Neural cell (in vitro differentiated cells): ENCODE measurements around the gene KCNS3. TPM values are rescaled to one million over a fixed set of nuclear protein-coding genes. Genes with fewer than 3 reads are reported as not detected.

Experiments
- H2AFZ ChIP-seq: fragments of 200-600, 300-800 bp; sonication (generic), shearing (Covaris generic); 2 replicates; pipeline ENCODE4 v1.6.0; 2014; ENCODE audit warnings: low read depth, mild to moderate bottlenecking, antibody characterized with exemption, low read length, moderate library complexity
- H3F3A ChIP-seq: fragments of 200-600 bp; shearing (Covaris generic); 2 replicates; pipeline ENCODE4 v1.6.1; 2016; ENCODE audit warnings: mild to moderate bottlenecking, moderate library complexity, mixed read lengths, antibody characterized with exemption, low read length; ENCODE audit not compliant: insufficient read depth, poor library complexity, severe bottlenecking
- H3K27ac ChIP-seq: fragments of 200-600, 300-800 bp; sonication (generic), shearing (Covaris generic); 2 replicates; pipeline ENCODE4 v1.5.1; 2014; ENCODE audit warnings: mild to moderate bottlenecking, low read length, moderate library complexity
- H3K27me3 ChIP-seq: fragments of 300-800, 200-600 bp; sonication (generic), shearing (Covaris generic); 2 replicates; pipeline ENCODE4 v1.6.0; 2014; ENCODE audit warnings: mild to moderate bottlenecking, low read depth, low read length, moderate library complexity; ENCODE audit not compliant: insufficient read depth
- H3K36me3 ChIP-seq: fragments of 300-800, 200-600 bp; sonication (generic), shearing (Covaris generic); 2 replicates; pipeline ENCODE4 v1.5.1; 2014; ENCODE audit warnings: mild to moderate bottlenecking, antibody characterized with exemption, low read length, moderate library complexity; ENCODE audit not compliant: insufficient read depth
- H3K4me2 ChIP-seq: fragments of 300-800, 200-600 bp; sonication (generic), shearing (Covaris generic); 2 replicates; pipeline ENCODE4 v1.6.0; 2014; ENCODE audit warnings: mild to moderate bottlenecking, low read length
- H3K4me3 ChIP-seq: fragments of 300-800, 200-600 bp; sonication (generic), shearing (Covaris generic); 2 replicates; pipeline ENCODE4 v1.5.1; 2014; ENCODE audit warnings: mild to moderate bottlenecking, low read length, moderate library complexity
- H3K79me2 ChIP-seq: fragments of 200-600 bp; shearing (Covaris generic); replicated peaks from 2 replicates; pipeline ENCODE4 v1.6.0; 2014; ENCODE audit warnings: mild to moderate bottlenecking, low read length, moderate library complexity; ENCODE audit not compliant: insufficient read depth
- H3K9ac ChIP-seq: fragments of 300-800, 200-600 bp; sonication (generic), shearing (Covaris generic); 2 replicates; pipeline ENCODE4 v1.6.1; 2016; ENCODE audit warnings: mild to moderate bottlenecking, low read length, mixed read lengths
- H3K9me2 ChIP-seq: fragments of 200-600 bp; shearing (Covaris generic); 2 replicates; pipeline ENCODE4 v1.6.1; 2016; ENCODE audit warnings: mild to moderate bottlenecking, low read length, mixed read lengths; ENCODE audit not compliant: insufficient read depth
- H3K9me3 ChIP-seq: fragments of 200-600, 300-800 bp; sonication (generic), shearing (Covaris generic); 2 replicates; pipeline ENCODE4 v1.6.1; 2016; ENCODE audit warnings: mild to moderate bottlenecking, mixed run types, low read length, moderate library complexity, mixed read lengths
- H4K20me1 ChIP-seq: fragments of 200-600 bp; shearing (Covaris generic); 2 replicates; pipeline ENCODE4 v1.6.1; 2016; ENCODE audit warnings: mild to moderate bottlenecking, mixed run types; ENCODE audit not compliant: insufficient read depth
- CTCF ChIP-seq: fragments of 450-650 bp; IDR thresholded peaks from 2 replicates; pipeline ENCODE4 v1.5.1; 2014; ENCODE audit warnings: antibody characterized with exemption, mild to moderate bottlenecking, moderate library complexity; ENCODE audit not compliant: poor library complexity, severe bottlenecking
- EP300 ChIP-seq: fragments of 450-650 bp; conservative IDR thresholded peaks from 2 replicates; pipeline ENCODE4 v1.6.1; 2014; ENCODE audit warnings: antibody characterized with exemption, mild to moderate bottlenecking, moderate library complexity; ENCODE audit not compliant: poor library complexity, severe bottlenecking
- EZH2 ChIP-seq: fragments of 200-600, 300-800 bp; shearing (Covaris generic), sonication (generic); IDR thresholded peaks from 2 replicates; pipeline ENCODE4 v1.6.1; 2014; ENCODE audit warnings: antibody characterized with exemption, low read length, borderline replicate concordance, mild to moderate bottlenecking; ENCODE audit not compliant: insufficient read depth, poor library complexity, severe bottlenecking
- MXI1 ChIP-seq: fragments of 450-650 bp; conservative IDR thresholded peaks from 2 replicates; pipeline ENCODE4 v1.6.1; 2014; ENCODE audit warnings: antibody characterized with exemption, mild to moderate bottlenecking; ENCODE audit not compliant: poor library complexity, severe bottlenecking
- POLR2AphosphoS5 ChIP-seq: IDR thresholded peaks from 2 replicates; pipeline ENCODE4 v1.6.1; 2012
- RAD21 ChIP-seq: fragments of 450-650 bp; conservative IDR thresholded peaks from 2 replicates; pipeline ENCODE4 v1.6.1; 2014; ENCODE audit warnings: antibody characterized with exemption, mild to moderate bottlenecking, moderate library complexity
- SMC3 ChIP-seq: fragments of 450-650 bp; conservative IDR thresholded peaks from 2 replicates; pipeline ENCODE4 v1.6.1; 2014; ENCODE audit warnings: antibody characterized with exemption, mild to moderate bottlenecking, moderate library complexity; ENCODE audit not compliant: poor library complexity
- TAF1 ChIP-seq: IDR thresholded peaks from 2 replicates; pipeline ENCODE4 v1.6.1; 2012; ENCODE audit warnings: low read depth
- polyA minus RNA-seq: library from RNA; depleted of rRNA, polyadenylated mRNA; stranded (reverse); fragments of >200 nt; gene quantifications from 2 replicates; pipeline ENCODE4 v1.2.3, GENCODE V29; 2014
- polyA plus RNA-seq: library from polyadenylated mRNA; depleted of rRNA; stranded (reverse); fragments of >200 nt; gene quantifications from 2 replicates; pipeline ENCODE4 v1.2.3, GENCODE V29; 2014
- TF ChIP-seq, protein P1 (sequence below): IDR thresholded peaks from 2 replicates; pipeline ENCODE4 v1.6.1; 2012; ENCODE audit warnings: borderline replicate concordance

KCNS3 gene, protein sequence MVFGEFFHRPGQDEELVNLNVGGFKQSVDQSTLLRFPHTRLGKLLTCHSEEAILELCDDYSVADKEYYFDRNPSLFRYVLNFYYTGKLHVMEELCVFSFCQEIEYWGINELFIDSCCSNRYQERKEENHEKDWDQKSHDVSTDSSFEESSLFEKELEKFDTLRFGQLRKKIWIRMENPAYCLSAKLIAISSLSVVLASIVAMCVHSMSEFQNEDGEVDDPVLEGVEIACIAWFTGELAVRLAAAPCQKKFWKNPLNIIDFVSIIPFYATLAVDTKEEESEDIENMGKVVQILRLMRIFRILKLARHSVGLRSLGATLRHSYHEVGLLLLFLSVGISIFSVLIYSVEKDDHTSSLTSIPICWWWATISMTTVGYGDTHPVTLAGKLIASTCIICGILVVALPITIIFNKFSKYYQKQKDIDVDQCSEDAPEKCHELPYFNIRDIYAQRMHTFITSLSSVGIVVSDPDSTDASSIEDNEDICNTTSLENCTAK
- polyA plus RNA-seq, result 0.15 TPM in 1 of 2 replicates, not detected in the other
- 0.73 and 0.81 TPM in 2 replicates for polyA minus RNA-seq

- H3K9ac ChIP-seq, result peak within 1 kb of the TSS; percentile 55
Measured at GRCh38 chr2:17878281-17879136, at the start of gene KCNS3. TSS of gene KCNS3 (plus strand) at chr2:17878667. CDS start at chr2:17931009, 52,342 bp downstream.

DNA sequence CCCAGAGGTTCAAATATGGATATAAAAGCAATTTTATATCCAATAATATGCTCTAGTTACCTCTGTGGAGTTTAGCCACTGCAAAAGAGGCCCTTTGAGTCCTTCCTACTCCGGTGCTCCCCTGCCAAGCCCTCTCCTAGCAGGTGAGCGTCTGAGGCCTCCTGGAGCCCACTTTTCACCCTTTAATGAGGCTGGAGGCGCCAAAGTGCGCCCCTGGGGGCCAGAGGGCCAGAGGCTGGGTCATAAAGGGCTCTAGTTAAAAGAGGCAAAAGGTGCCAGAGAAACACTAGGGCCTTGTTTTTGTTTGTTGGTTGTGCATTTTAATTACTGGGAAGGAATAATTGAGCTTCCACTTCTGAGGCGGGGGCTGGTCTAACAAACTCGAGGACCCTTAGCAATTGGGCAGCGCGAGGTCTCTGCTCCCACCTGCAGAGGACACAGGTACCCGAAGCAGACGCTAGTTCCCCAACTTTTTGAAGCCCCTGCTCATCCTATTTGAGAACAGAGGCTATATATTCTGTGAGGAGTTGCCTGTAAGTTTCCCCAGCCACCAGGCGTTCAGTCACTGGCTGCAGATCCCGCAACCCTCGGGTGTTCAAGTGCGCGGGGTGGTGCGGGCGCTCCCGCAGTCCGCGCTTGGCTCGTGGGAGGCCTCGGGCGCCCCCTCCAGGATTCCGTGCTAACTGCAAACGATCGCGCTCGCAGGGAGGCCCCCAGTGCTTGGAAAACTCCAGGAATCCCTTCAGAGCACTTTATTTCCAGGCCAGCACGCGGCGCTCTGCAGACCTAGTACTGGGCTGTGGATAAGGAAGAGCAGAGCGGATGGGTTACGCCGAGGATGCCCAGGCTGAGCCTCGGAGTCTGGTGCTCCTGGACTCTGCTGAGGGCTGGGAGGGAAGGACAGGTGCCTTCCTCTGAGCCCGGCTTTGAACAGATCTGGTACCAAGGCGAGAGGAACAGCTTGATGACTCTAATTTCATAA, 48.1 kb upstream of the KCNS3 start:
- no peaks in the 10 kb centered on the region for H3K27me3 ChIP-seq
- H3K9ac ChIP-seq, result no peak overlapping the region
- no peaks in the 10 kb centered on the region for H4K20me1 ChIP-seq
- no peak overlapping the region for H2AFZ ChIP-seq
- TF ChIP-seq, protein P1, sequence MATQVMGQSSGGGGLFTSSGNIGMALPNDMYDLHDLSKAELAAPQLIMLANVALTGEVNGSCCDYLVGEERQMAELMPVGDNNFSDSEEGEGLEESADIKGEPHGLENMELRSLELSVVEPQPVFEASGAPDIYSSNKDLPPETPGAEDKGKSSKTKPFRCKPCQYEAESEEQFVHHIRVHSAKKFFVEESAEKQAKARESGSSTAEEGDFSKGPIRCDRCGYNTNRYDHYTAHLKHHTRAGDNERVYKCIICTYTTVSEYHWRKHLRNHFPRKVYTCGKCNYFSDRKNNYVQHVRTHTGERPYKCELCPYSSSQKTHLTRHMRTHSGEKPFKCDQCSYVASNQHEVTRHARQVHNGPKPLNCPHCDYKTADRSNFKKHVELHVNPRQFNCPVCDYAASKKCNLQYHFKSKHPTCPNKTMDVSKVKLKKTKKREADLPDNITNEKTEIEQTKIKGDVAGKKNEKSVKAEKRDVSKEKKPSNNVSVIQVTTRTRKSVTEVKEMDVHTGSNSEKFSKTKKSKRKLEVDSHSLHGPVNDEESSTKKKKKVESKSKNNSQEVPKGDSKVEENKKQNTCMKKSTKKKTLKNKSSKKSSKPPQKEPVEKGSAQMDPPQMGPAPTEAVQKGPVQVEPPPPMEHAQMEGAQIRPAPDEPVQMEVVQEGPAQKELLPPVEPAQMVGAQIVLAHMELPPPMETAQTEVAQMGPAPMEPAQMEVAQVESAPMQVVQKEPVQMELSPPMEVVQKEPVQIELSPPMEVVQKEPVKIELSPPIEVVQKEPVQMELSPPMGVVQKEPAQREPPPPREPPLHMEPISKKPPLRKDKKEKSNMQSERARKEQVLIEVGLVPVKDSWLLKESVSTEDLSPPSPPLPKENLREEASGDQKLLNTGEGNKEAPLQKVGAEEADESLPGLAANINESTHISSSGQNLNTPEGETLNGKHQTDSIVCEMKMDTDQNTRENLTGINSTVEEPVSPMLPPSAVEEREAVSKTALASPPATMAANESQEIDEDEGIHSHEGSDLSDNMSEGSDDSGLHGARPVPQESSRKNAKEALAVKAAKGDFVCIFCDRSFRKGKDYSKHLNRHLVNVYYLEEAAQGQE, result no peak
- no peak for TF ChIP-seq MXI1
- TF ChIP-seq RAD21, result peak; percentile 20
- peak; percentile 59 for TF ChIP-seq CTCF
- no peak for TF ChIP-seq SMC3
- no peak for TF ChIP-seq EZH2
- no peak for TF ChIP-seq TAF1
- TF ChIP-seq EP300, result no peak
- TF ChIP-seq POLR2AphosphoS5, result no peak
- no peak overlapping the region for H3K4me2 ChIP-seq
- no peaks in the 10 kb centered on the region for H3K9me3 ChIP-seq
- no peaks in the 10 kb centered on the region for H3F3A ChIP-seq
- no peaks in the 10 kb centered on the region for H3K9me2 ChIP-seq
- no peaks in the 10 kb centered on the region for H3K79me2 ChIP-seq
- H3K36me3 ChIP-seq, result no peaks in the 10 kb centered on the region
- H3K27ac ChIP-seq, result no peak overlapping the region
- H3K4me3 ChIP-seq, result peak overlapping the region; percentile 31

More at GRCh38 chr2:17878281-17879136, at the start of gene KCNS3:
- Histone ChIP-seq H3K9me3 (no peaks in the 10 kb centered on the region), H3F3A (no peaks in the 10 kb centered on the region), H3K27me3 (peaks cover 54% of the 10 kb centered on the region), H3K79me2 (no peaks in the 10 kb centered on the region), H3K27ac (no peak within 1 kb of the TSS), H3K4me3 (peak within 1 kb of the TSS; percentile 88), H2AFZ (peak within 1 kb of the TSS; percentile 60), H3K36me3 (no peaks in the 10 kb centered on the region), H4K20me1 (no peaks in the 10 kb centered on the region), H3K4me2 (peak within 1 kb of the TSS; percentile 65), H3K9me2 (no peaks in the 10 kb centered on the region)
- TF ChIP-seq MXI1 (no peak), POLR2AphosphoS5 (peak; percentile 29), EZH2 (no peak), SMC3 (no peak), TAF1 (no peak), EP300 (no peak), CTCF (no peak)
